ENCODE results near the gene NUAK2. TPM values are rescaled to one million over a fixed set of nuclear protein-coding genes. Genes with fewer than 3 reads are reported as not detected.

The NUAK2 gene
- total and polyA plus RNA-seq, 2 of the 8 experiments (the other 6 are each of a cell fraction or from before 2014, with no cell fraction given), result 9.4 to 12.9 TPM

GRCh38 chr1:205255941-205256780 is 65.4 kb downstream of the NUAK2 start:
- no peak overlapping the region for H3K4me3 ChIP-seq (ENCODE audit: extremely low read depth in 1 of 4, insufficient read depth in 2 of 4, low read depth in 3 of 4, low read length in 4 of 4)
- H4K20me1 ChIP-seq (replicated peaks in 1 of 2; ENCODE audit: control insufficient read depth in 1 of 2, insufficient read depth in 2 of 2, low read length in 2 of 2), result no peaks in the 10 kb centered on the region
- H3K4me2 ChIP-seq (ENCODE audit: insufficient read depth in 1 of 2, low read depth in 2 of 2, low read length in 2 of 2), result no peak overlapping the region
- H2BK15ac ChIP-seq (ENCODE audit: low read length), result peak overlapping the region; percentile 29; the same call in 1 of the 2 replicates
- ChIA-PET CTCF (ENCODE audit: partially characterized antibody) (interaction anchor here (0.6 to 42.6 kb wide), 63 partner anchors 4 to 1384 kb away, joined by 3 to 2424 read pairs (median 6); partner anchors contain the start of genes KLHDC8A, NUAK2, RBBP5 and TMCC2), POLR2A (ENCODE audit: partially characterized antibody) (interaction anchor here (0.7 to 1.4 kb wide), 8 partner anchors 11 to 133 kb away, joined by 3 to 5 read pairs (median 3); partner anchors contain the start of gene TMCC2)
- no peaks in the 10 kb centered on the region for H3K23me2 ChIP-seq (ENCODE audit: low read depth, low read length)
- H3K9ac ChIP-seq (replicated peaks in 1 of 4; ENCODE audit: extremely low read depth in 1 of 4, low read depth in 3 of 4, low read length in 3 of 4), result no peak overlapping the region
- no peak overlapping the region; the same call in 1 of the 2 replicates for H2BK5ac ChIP-seq (ENCODE audit: low read depth, low read length)
- WGBS, 2 experiments (ENCODE audit: extremely low coverage in 1 of 2, insufficient coverage in 1 of 2, insufficient read length in 1 of 2, insufficient replicate concordance in 2 of 2, low coverage in 1 of 2, low lambda C conversion rate in 2 of 2, missing lambda C conversion rate in 1 of 2), result 63% methylated on average over 8 of the region's 8 CpGs; no CpG with 5 or more reads in 1 of the 2 experiments
- no peak overlapping the region for H4K8ac ChIP-seq (ENCODE audit: extremely low read depth, insufficient read depth, low read length)
- H3K4me1 ChIP-seq (replicated peaks in 1 of 4; ENCODE audit: control insufficient read depth in 3 of 4, insufficient read depth in 4 of 4, low read length in 3 of 4), result peaks cover 3 to 7% (median 4%) of the 10 kb centered on the region in 4 experiments; a peak in 4 of 7 replicates
- no peak overlapping the region for H3K18ac ChIP-seq (ENCODE audit: extremely low read depth, low read length)
- H2BK120ac ChIP-seq (replicated peaks; ENCODE audit: low read depth, low read length), result no peak overlapping the region
- no peak overlapping the region for H4K5ac ChIP-seq (ENCODE audit: insufficient read length, low read depth, low read length)
- no peak overlapping the region for H3K23ac ChIP-seq (ENCODE audit: insufficient read length)
- no peak overlapping the region for H2AFZ ChIP-seq (ENCODE audit: low read length)
- no peak overlapping the region for H3K27ac ChIP-seq (ENCODE audit: low read depth, low read length)
- no peaks in the 10 kb centered on the region for H3K27me3 ChIP-seq (replicated peaks in 1 of 4; ENCODE audit: control insufficient read depth in 3 of 4, extremely low read depth in 1 of 4, insufficient read depth in 3 of 4, low read length in 3 of 4)
- no peak overlapping the region for H2BK12ac ChIP-seq (ENCODE audit: low read depth, low read length)
- H3K14ac ChIP-seq (ENCODE audit: insufficient read length), result no peak overlapping the region
- peak; percentile 86 for FAIRE-seq
- H3K4ac ChIP-seq (replicated peaks; ENCODE audit: insufficient read length, low read depth, low read length), result no peak overlapping the region
- H3K36me3 ChIP-seq (ENCODE audit: control insufficient read depth in 2 of 4, insufficient read depth in 4 of 4, low read length in 3 of 4), result no peaks in the 10 kb centered on the region
- DNase-seq (ENCODE audit: low read depth in 1 of 2, low spot score in 2 of 2), result peak; percentile 61 to 95
- no peak overlapping the region for H4K91ac ChIP-seq (replicated peaks; ENCODE audit: insufficient read length, low read length)
- H3K79me2 ChIP-seq (ENCODE audit: control insufficient read depth in 1 of 2, insufficient read depth in 2 of 2, low read length in 2 of 2), result no peaks in the 10 kb centered on the region
- H2AK5ac ChIP-seq (ENCODE audit: low read depth, low read length), result no peak overlapping the region
- no peaks in the 10 kb centered on the region for H3K9me3 ChIP-seq (ENCODE audit: insufficient read depth in 2 of 2, low read depth in 1 of 2, low read length in 1 of 2)
- H3K56ac ChIP-seq (replicated peaks; ENCODE audit: insufficient read length, low read depth, low read length), result no peak overlapping the region
- no peaks in the 10 kb centered on the region for H3K79me1 ChIP-seq (ENCODE audit: low read depth, low read length)
- no peak overlapping the region; the same call in 1 of the 2 replicates for H2BK20ac ChIP-seq (ENCODE audit: low read length)
- peak; percentile 80 to 92; a peak in 2 of 4 replicates for TF ChIP-seq SIN3A (conservative IDR thresholded peaks at IDR 0.05 in 1 of 2, IDR thresholded peaks at IDR 0.05 in 1 of 2; ENCODE audit: low read depth in 1 of 2, low read length in 2 of 2)
